SU-DHL-6 (cell line): Measurements from ENCODE around the gene TMOD1.

Experiments used
- EZH2phosphoT487 ChIP-seq: fragments of 200-600 bp; sonication (generic), shearing (Covaris generic); conservative IDR thresholded peaks from 2 replicates; pipeline ENCODE4 v1.6.1; 2018; ENCODE audit warnings: mild to moderate bottlenecking, antibody characterized with exemption, low read length, moderate library complexity, mixed read lengths
- TF ChIP-seq, protein P1 (sequence below): fragments of 200-600 bp; sonication (generic); IDR thresholded peaks from one replicate; pipeline ENCODE4 v1.5.1; 2017; ENCODE audit warnings: antibody characterized with exemption, mild to moderate bottlenecking, low read length, moderate library complexity; ENCODE audit not compliant: insufficient read depth, poor library complexity, severe bottlenecking

DNA sequence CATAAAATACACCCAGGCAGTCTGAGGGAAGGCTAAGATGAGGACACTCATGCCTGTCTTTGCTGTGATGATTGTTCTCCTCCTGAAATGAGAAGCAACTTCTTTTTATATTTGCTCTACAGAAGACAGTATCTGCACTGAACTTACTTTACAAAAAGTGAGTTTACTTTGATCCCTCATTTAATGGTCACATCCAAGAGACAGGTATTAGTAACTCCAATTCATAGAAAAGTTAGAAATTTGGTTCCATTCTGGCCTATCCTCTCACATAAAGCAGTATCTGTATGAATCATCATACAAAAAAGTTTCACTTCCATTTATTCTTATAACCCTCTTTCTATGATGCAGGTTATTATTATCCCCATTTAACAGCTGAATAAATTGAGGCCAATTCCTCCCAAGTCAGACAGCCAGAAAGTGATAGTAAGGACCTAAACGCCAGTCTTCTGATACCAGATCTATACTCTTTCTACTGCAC lies 116.5 kb downstream of the TMOD1 start:
- TF ChIP-seq, protein P1, sequence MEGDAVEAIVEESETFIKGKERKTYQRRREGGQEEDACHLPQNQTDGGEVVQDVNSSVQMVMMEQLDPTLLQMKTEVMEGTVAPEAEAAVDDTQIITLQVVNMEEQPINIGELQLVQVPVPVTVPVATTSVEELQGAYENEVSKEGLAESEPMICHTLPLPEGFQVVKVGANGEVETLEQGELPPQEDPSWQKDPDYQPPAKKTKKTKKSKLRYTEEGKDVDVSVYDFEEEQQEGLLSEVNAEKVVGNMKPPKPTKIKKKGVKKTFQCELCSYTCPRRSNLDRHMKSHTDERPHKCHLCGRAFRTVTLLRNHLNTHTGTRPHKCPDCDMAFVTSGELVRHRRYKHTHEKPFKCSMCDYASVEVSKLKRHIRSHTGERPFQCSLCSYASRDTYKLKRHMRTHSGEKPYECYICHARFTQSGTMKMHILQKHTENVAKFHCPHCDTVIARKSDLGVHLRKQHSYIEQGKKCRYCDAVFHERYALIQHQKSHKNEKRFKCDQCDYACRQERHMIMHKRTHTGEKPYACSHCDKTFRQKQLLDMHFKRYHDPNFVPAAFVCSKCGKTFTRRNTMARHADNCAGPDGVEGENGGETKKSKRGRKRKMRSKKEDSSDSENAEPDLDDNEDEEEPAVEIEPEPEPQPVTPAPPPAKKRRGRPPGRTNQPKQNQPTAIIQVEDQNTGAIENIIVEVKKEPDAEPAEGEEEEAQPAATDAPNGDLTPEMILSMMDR: no peak
- no peak for TF ChIP-seq EZH2phosphoT487
